Stimulated activated naive B cell treated with anti-CD40 and anti-IgM and Interleukin-4, amounts not matched to agents 10 μg/mL and 1 μg/mL and 100 μg/mL, for 72 hours (primary cell): ENCODE results near the gene PROK2.

ENCODE experiments used
- ATAC-seq, 2 donors: fragments of 150-1000 bp; cut with Tn5 transposase; replicated peaks; 2 replicates each; pipeline ENCODE4 v1.10.0; 2021; ENCODE audit warnings: moderate library complexity in 1 of 2
- DNase-seq: peaks from one replicate; pipeline ENCODE4 v3.0.0; 2021
- H3K27ac Mint-ChIP-seq: one replicate; pipeline ENCODE4 v1.8.0; 2022; ENCODE audit warnings: mild to moderate bottlenecking, mixed read lengths
- H3K27me3 Mint-ChIP-seq, 2 donors: one replicate each; pipeline ENCODE4 v1.8.0; 2022; ENCODE audit warnings: mixed read lengths in 2 of 2
- H3K36me3 Mint-ChIP-seq, 2 donors: one replicate each; pipeline ENCODE4 v1.8.0; 2022; ENCODE audit warnings: mixed read lengths in 2 of 2, mild to moderate bottlenecking in 1 of 2
- H3K4me1 Mint-ChIP-seq, 2 donors: one replicate each; pipeline ENCODE4 v1.8.0; 2022; ENCODE audit warnings: mixed read lengths in 2 of 2, mild to moderate bottlenecking in 1 of 2
- H3K4me3 Mint-ChIP-seq, 2 donors: one replicate each; pipeline ENCODE4 v1.8.0; 2022; ENCODE audit warnings: mild to moderate bottlenecking in 2 of 2, mixed read lengths in 2 of 2, moderate library complexity in 1 of 2
- H3K9me3 Mint-ChIP-seq, 2 donors: one replicate each; pipeline ENCODE4 v1.8.0; 2022; ENCODE audit warnings: mixed read lengths in 2 of 2, mild to moderate bottlenecking in 1 of 2

PROK2 gene, protein sequence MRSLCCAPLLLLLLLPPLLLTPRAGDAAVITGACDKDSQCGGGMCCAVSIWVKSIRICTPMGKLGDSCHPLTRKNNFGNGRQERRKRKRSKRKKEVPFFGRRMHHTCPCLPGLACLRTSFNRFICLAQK

DNA sequence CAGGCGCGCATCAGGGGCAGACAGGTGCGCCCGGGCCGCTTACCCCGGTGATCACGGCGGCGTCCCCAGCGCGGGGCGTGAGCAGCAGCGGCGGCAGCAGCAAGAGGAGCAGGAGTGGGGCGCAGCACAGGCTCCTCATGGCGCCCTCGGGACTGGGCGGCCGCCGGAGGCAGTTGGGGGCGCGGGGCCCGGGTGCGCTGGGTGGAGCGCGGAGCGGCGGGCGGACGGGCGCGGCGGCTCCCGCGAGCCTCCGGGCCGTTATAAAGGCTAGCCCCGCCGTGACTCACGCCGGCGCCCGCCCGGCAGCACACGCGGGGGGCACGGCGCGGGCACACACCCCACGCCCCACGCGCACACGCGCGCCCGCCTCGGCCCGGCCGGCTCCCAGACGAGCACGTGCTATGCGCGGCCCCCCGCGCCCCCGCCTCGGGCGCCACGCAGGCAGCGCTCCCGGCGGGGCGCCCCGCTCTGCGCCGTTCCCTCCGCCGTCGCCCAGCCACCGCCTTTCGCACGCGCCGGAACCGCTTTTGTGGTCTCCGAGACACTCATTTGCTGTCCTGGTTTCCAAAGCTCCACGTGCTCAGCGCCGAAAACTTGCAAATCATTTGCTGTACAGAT lies at the start of gene PROK2:
Gene PROK2 (minus strand): TSS at position 235 of the 618 bp plus-strand sequence. CDS start 96 bp downstream, at position 139.
- H3K4me3 Mint-ChIP-seq = peak within 1 kb of the TSS; percentile 74 to 81
- H3K36me3 Mint-ChIP-seq = no peaks in the 10 kb centered on the region
- H3K9me3 Mint-ChIP-seq = no peaks in the 10 kb centered on the region
- H3K27me3 Mint-ChIP-seq = peaks cover 39 to 41% of the 10 kb centered on the region in 2 donors
- no peak for DNase-seq
- peak; percentile 46 to 65 for ATAC-seq
- peak within 1 kb of the TSS; percentile 90 for H3K27ac Mint-ChIP-seq
- peaks cover 9 to 21% of the 10 kb centered on the region in 2 donors for H3K4me1 Mint-ChIP-seq

DNA sequence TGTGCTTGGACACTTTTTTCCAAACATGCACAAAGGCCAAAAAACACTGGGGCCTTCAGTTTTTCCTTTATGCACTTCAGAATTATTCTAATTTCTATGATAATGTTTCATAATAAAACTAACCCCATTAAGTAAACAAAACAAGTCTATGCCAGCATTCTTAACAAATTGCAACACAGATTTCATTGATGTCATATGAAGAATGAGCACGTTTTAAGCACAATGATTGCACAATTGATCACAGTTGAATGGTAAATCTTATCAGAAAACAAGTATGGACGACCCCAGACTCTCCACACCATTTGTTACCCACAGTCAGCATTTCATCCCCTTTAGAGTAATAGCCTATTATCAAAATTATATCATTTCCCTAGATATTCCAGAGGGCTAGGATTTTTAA lies 46.7 kb upstream of the PROK2 start:
- DNase-seq (no peak), ATAC-seq (no peak)
- no peak overlapping the region for H3K4me3 Mint-ChIP-seq
- H3K27me3 Mint-ChIP-seq = peaks cover 5 to 17% of the 10 kb centered on the region in 2 donors
- H3K9me3 Mint-ChIP-seq = no peaks in the 10 kb centered on the region
- H3K27ac Mint-ChIP-seq = no peak overlapping the region
- H3K4me1 Mint-ChIP-seq = no peaks in the 10 kb centered on the region
- H3K36me3 Mint-ChIP-seq = no peaks in the 10 kb centered on the region

DNA sequence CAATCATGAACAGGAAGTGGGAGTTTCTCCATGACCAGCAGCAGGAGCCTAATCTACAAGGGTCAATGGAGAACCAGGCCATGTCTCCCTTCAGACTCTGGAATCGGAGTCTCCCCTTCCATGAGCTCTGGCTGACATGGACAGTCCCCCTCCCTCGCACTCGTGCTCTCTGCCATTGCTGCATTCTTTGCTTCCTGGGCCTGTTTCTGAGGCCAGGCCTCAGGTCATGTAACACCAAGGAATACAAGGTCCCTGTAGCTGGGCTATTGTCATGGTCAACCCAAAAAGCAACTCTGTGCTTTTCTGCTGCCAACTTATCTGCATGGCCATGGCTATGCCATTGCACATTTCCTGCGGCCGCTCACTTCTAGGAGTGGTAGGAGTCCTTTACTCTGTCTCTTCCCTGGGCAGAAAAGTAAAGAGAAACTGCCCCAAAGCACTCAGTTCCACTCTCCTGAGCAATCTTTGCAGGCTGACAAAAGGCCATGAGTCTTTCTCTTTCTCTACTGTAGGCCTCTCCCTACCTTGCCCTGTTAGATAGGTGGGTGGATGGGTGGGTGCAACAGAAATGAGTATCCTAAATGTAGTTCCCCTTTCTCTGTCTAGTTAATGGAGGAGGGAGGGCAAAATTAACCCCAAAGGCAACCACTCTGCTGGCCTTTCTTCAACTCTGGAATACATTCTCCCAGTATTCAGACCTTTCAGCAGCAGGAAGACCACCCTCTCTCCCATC lies 40.8 kb upstream of the PROK2 start:
- H3K4me3 Mint-ChIP-seq = no peak overlapping the region
- no peaks in the 10 kb centered on the region for H3K9me3 Mint-ChIP-seq
- DNase-seq = no peak
- ATAC-seq = peak; percentile 74 to 84
- H3K4me1 Mint-ChIP-seq = peaks cover 10 to 11% of the 10 kb centered on the region in 2 donors
- H3K27me3 Mint-ChIP-seq = peaks cover 10 to 13% of the 10 kb centered on the region in 2 donors
- H3K36me3 Mint-ChIP-seq = no peaks in the 10 kb centered on the region
- H3K27ac Mint-ChIP-seq = no peak overlapping the region

DNA sequence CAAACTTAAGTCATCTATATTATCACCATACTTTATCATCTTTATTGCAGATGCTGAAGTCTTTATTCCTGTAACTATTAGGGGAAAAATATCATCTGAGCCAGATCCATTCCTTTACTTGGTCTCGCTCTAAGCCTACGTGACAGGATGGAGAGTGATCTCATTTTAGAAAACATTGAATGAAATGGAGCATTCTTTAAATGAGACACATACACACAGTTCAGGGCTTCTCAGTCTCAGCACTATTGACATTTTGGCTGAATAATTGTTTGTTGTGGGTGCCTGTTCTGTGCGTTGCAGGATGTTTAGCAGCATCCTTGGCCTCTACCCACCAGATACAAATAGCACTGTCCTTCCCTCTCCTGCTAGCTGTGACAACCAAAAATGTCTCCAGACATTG lies 36.2 kb upstream of the PROK2 start:
- H3K36me3 Mint-ChIP-seq = no peaks in the 10 kb centered on the region
- peaks cover 0 to 5% of the 10 kb centered on the region in 2 donors for H3K27me3 Mint-ChIP-seq
- ATAC-seq (no peak), DNase-seq (no peak)
- H3K27ac Mint-ChIP-seq = no peak overlapping the region
- H3K4me1 Mint-ChIP-seq = peaks cover 10 to 11% of the 10 kb centered on the region in 2 donors
- H3K9me3 Mint-ChIP-seq = no peaks in the 10 kb centered on the region
- H3K4me3 Mint-ChIP-seq = no peak overlapping the region

DNA sequence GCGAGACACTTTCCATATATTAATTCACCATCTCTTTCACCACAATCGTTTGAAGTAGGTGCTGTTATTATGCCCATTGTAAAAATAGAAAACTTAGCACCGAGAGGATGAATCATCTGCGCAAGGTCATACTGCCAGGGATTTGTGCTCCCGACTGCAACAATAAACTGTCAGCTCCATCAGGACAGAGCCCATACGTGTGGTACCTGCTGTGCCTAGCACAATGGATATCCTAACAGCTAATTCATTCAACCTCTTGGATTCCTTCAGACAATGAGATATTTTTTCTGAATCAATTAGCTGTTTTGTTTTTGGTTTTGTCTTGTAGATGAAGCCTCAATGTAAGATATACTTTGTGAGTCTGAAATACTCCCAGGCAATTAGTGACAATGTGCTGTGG lies 32.3 kb upstream of the PROK2 start:
- DNase-seq = no peak
- no peak overlapping the region for H3K27ac Mint-ChIP-seq
- no peaks in the 10 kb centered on the region for H3K36me3 Mint-ChIP-seq
- no peaks in the 10 kb centered on the region for H3K27me3 Mint-ChIP-seq
- H3K4me1 Mint-ChIP-seq = no peaks in the 10 kb centered on the region
- no peak overlapping the region for H3K4me3 Mint-ChIP-seq
- H3K9me3 Mint-ChIP-seq = no peaks in the 10 kb centered on the region
- no peak for ATAC-seq

DNA sequence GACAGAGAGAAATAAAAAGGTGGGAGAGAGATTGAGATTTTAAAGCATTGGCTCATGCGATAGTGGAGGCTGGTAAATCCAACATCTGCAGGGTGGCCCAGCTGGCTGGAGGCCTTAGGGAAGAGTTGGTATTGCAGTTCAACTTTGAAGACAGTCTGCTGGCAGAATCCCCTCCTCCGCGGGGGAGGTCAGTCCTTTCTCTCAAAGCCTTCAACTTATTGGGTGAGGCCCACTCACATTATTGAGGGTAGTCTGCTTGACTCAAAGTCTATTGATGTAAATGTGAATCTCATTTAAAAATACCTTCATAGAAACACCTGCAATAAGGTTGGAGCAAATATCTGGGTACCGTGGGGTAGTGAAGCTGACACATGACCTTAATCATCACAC lies 31.8 kb upstream of the PROK2 start:
- no peaks in the 10 kb centered on the region for H3K36me3 Mint-ChIP-seq
- ATAC-seq = no peak
- no peak overlapping the region for H3K27ac Mint-ChIP-seq
- no peaks in the 10 kb centered on the region for H3K9me3 Mint-ChIP-seq
- H3K27me3 Mint-ChIP-seq = no peaks in the 10 kb centered on the region
- no peak overlapping the region for H3K4me3 Mint-ChIP-seq
- no peak for DNase-seq
- no peaks in the 10 kb centered on the region for H3K4me1 Mint-ChIP-seq

DNA sequence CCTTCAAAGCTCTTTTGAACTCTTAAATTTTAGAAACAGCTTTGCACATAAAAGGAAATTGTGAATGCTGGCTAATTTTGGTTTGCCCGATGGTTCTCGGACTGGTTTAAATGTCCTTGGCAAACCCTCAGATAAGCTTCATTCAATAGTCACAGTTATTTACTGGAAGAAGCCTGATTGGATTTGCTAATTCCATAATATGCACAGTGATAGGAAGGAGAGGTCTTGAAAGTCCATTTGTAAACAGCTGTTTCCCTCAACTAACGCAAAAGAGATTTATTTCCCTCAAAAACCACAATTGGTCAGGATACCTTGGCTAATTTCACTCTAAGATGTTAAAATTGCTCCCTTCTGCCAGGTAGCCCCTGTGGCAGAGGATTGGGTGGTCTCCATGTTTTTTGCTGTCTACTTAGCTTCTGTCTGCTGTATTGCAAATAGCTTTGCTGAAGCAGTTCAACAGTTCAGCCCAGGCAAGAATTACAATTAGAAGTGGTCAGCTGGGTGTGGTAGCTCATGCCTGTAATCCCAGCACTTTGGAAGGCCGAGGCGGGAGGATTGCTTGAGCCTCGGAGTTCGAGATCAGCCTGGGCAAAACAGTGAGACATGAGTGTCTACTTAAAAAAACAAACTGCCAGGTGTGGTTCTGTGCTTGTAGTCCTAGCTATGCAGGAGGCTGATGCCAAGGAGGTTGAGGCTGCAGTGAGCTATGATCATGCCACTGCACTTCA lies 30.6 kb upstream of the PROK2 start:
- H3K9me3 Mint-ChIP-seq = no peaks in the 10 kb centered on the region
- no peaks in the 10 kb centered on the region for H3K27me3 Mint-ChIP-seq
- no peak overlapping the region for H3K27ac Mint-ChIP-seq
- no peaks in the 10 kb centered on the region for H3K36me3 Mint-ChIP-seq
- no peak for ATAC-seq
- no peak for DNase-seq
- H3K4me3 Mint-ChIP-seq = no peak overlapping the region
- no peaks in the 10 kb centered on the region for H3K4me1 Mint-ChIP-seq

DNA sequence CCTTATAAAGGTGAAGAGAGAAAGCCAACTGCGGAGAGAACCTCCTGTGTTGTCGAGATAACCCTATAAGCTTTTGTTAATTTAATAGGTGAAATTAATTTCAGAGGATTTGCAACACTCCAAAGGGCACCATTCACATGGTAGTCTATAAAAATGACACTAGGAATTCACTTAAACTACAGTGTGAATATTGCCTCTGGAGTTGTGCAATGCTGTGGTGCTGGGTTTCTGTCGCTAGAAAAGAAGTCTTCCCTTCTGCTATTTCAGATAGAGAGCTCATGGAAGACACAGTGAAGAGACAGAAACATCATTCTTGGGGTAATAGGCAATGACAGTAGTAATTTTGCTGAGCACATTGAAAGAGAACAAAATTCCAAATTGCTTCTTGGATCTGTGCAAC lies 28.8 kb upstream of the PROK2 start:
- H3K4me3 Mint-ChIP-seq = no peak overlapping the region
- ATAC-seq = no peak
- no peak overlapping the region for H3K27ac Mint-ChIP-seq
- no peaks in the 10 kb centered on the region for H3K4me1 Mint-ChIP-seq
- no peaks in the 10 kb centered on the region for H3K27me3 Mint-ChIP-seq
- no peaks in the 10 kb centered on the region for H3K9me3 Mint-ChIP-seq
- no peaks in the 10 kb centered on the region for H3K36me3 Mint-ChIP-seq
- no peak for DNase-seq

DNA sequence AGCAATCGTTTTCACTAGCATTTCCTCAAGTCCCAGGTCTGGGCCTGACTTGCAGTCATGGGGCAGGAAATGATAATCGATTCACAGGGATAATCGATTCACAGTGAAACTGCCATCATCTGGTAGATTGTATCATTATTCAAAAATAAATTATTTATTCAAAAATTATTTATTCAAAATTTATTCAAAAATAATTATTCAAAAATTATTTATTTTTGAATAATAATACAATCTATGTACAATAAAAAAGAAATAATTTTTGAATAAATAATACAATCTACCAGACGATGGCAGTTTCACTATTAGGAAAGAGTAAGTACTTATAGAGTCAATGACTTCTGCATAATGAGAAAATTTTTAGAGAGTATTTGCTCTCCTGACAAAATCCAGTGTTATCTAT lies 28.1 kb upstream of the PROK2 start:
- ATAC-seq (no peak), DNase-seq (no peak)
- no peak overlapping the region for H3K4me3 Mint-ChIP-seq
- H3K4me1 Mint-ChIP-seq = no peaks in the 10 kb centered on the region
- no peaks in the 10 kb centered on the region for H3K27me3 Mint-ChIP-seq
- H3K27ac Mint-ChIP-seq = no peak overlapping the region
- H3K36me3 Mint-ChIP-seq = no peaks in the 10 kb centered on the region
- no peaks in the 10 kb centered on the region for H3K9me3 Mint-ChIP-seq

DNA sequence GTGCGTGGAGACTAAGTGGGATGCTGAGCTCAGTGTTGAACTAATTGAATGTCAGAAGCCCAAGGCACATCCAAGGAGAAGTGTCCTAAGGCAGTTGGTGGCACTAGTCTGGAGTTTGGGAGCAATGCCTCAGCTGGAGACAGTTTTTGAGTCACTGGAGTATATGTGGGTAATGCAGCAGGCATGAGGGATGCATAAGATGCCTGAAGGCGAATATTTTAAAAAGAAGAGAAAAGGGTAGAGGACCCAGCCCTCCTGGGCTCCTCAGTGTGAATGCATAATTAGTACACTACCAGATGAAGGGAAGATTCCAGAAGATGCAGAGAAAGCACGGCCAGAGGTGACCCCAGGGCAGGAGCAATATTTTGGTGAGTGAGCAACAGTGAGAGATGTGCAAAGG lies 25.1 kb upstream of the PROK2 start:
- Mint-ChIP-seq H3K9me3 (no peaks in the 10 kb centered on the region), H3K4me1 (no peaks in the 10 kb centered on the region), H3K4me3 (no peak overlapping the region), H3K27me3 (no peaks in the 10 kb centered on the region), H3K36me3 (no peaks in the 10 kb centered on the region), H3K27ac (no peak overlapping the region)
- DNase-seq (no peak), ATAC-seq (no peak)

DNA sequence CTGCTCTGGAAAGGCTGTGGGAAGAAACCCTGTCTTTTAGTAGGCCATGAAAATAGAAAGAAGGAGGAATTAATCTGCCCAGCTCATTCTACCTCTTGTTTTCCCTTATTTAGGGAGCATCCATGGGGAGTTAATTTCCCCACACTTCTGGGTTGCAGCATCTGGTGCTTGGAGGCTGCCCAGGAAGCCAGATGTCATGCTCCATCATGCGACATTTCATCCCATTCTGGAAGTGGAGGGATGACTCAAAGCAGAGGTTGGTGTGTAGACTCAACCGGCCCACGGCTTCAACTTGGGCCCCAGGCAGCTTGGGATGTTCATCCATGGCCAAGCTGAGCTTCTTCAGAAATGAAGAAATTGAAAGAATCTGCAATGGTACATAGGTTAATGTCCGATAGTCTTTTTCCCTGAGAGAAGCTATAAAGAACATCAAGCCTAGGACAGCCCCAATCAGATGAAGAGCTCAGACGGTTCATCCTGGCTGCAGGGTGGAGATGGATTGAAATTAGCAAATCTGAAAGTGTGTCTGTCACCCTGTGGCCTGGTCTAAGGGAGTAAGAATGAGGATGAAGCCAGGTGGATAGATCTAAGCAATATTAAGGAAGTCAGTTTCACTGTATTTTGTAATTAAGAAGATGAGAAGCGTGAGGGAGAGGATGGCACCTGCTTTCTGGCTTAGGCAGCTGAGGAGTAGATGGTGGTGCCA lies 24.5 kb upstream of the PROK2 start:
- H3K36me3 Mint-ChIP-seq = no peaks in the 10 kb centered on the region
- DNase-seq (no peak), ATAC-seq (no peak)
- no peak overlapping the region for H3K27ac Mint-ChIP-seq
- no peaks in the 10 kb centered on the region for H3K9me3 Mint-ChIP-seq
- no peaks in the 10 kb centered on the region for H3K27me3 Mint-ChIP-seq
- no peak overlapping the region for H3K4me3 Mint-ChIP-seq
- H3K4me1 Mint-ChIP-seq = no peaks in the 10 kb centered on the region

DNA sequence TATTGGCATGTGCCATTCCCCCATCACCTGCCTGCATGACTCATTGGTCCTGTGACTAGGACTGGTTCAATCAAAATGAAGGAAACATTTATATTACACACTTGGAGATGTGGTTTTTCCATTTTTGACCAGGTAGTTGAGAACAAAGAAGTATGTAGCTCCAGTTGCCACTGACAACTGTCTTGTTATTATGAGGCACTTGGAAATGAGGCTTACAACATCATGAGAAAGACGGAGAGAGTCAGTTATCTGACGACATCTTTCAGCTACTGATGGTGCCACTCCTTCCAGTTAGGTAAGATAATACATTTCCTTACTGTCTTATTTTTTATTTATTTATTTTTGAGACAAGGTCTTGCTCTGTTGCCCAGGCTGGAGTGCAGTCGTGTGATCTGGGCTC lies 21.8 kb upstream of the PROK2 start:
- no peaks in the 10 kb centered on the region for H3K9me3 Mint-ChIP-seq
- no peak overlapping the region for H3K27ac Mint-ChIP-seq
- no peak overlapping the region for H3K4me3 Mint-ChIP-seq
- H3K4me1 Mint-ChIP-seq = no peaks in the 10 kb centered on the region
- no peak for ATAC-seq
- no peak for DNase-seq
- peaks cover 14 to 17% of the 10 kb centered on the region in 2 donors for H3K27me3 Mint-ChIP-seq
- H3K36me3 Mint-ChIP-seq = no peaks in the 10 kb centered on the region

DNA sequence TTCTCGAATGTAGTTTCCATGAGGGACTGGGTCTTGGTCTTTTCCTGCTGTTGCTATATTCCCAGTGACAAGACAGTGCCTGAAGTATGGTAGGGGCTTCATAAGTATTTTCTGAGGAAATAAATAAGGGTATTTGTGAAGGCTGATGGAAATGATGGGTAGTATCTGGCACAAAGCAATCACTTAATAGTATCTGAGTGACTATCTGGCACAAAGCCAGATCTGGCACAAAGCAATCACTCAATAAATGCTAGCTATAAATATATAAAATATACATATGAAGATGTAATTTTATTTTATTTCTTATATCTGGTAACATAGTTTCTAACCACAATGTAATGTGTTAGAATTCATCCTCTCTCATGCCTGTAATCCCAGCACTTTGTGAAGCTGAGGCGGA lies 20.7 kb upstream of the PROK2 start:
- H3K4me3 Mint-ChIP-seq = no peak overlapping the region
- H3K36me3 Mint-ChIP-seq = no peaks in the 10 kb centered on the region
- DNase-seq (no peak), ATAC-seq (no peak)
- H3K9me3 Mint-ChIP-seq = no peaks in the 10 kb centered on the region
- no peak overlapping the region for H3K27ac Mint-ChIP-seq
- no peaks in the 10 kb centered on the region for H3K4me1 Mint-ChIP-seq
- H3K27me3 Mint-ChIP-seq = peaks cover 15 to 20% of the 10 kb centered on the region in 2 donors

DNA sequence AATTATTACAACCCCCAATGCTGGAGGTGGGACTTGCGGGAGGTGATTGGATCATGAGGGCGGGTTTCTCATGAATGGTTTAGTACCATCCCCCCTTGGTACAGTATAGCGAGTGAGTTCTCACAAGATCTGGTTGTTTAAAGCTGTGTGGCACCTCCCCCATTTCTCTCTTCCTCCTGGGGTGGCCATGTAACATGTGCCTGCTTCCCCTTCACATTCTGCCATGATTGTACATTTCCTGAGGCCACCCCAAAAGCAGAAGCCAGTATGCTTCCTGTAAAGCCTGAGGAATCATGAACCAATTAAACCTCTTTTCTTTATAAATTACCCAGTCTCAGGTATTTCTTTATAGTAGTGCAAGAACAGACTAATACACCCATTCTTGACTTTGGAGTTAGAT lies 20.3 kb upstream of the PROK2 start:
- peak in 1 of 2 donors; percentile 19 for ATAC-seq
- Mint-ChIP-seq H3K4me3 (no peak overlapping the region), H3K27me3 (peaks cover 15 to 20% of the 10 kb centered on the region in 2 donors), H3K27ac (no peak overlapping the region), H3K9me3 (no peaks in the 10 kb centered on the region), H3K4me1 (no peaks in the 10 kb centered on the region), H3K36me3 (no peaks in the 10 kb centered on the region)
- DNase-seq = no peak
